ENCODE measurements around the gene KRTAP3-1. TPM values are rescaled to one million over a fixed set of nuclear protein-coding genes. Genes with fewer than 3 reads are reported as not detected.
"Not testable (repeated sequence)": the region's sequence is repeated elsewhere in the genome, so short reads cannot be mapped to it uniquely, and the experiment has no call there.

KRTAP3-1 gene
- total RNA-seq, 2 experiments from 2014 or later = not detected

- no TSS peak for BruUV-seq (replicated peaks)
- no peak for DNase-seq (ENCODE audit: low spot score)
- Histone ChIP-seq H3K4me1 (ENCODE audit: insufficient read depth, low read length, poor library complexity, severe bottlenecking) (no peaks in the 10 kb centered on the region), H3K4me2 (ENCODE audit: low read length) (no peak overlapping the region), H3K27ac (ENCODE audit: low read depth, low read length, poor library complexity, severe bottlenecking) (no peak overlapping the region), H3K9me3 (ENCODE audit: low read length) (no peaks in the 10 kb centered on the region), H3K9me2 (ENCODE audit: insufficient read depth, low read length) (no peaks in the 10 kb centered on the region), H3K79me2 (ENCODE audit: insufficient read depth, low read depth, low read length) (no peaks in the 10 kb centered on the region), H3K4me3 (ENCODE audit: low read depth, low read length, poor library complexity, severe bottlenecking) (no peak overlapping the region), H2AFZ (ENCODE audit: low read length) (no peak overlapping the region), H3K36me3 (ENCODE audit: insufficient read depth, low read length) (no peaks in the 10 kb centered on the region), H4K20me1 (ENCODE audit: insufficient read depth, low read length) (no peaks in the 10 kb centered on the region)
- intact Hi-C loops (cut with micrococcal nuclease; ENCODE audit: unreplicated experiment) = no loop called here
- TF ChIP-seq, protein P1, sequence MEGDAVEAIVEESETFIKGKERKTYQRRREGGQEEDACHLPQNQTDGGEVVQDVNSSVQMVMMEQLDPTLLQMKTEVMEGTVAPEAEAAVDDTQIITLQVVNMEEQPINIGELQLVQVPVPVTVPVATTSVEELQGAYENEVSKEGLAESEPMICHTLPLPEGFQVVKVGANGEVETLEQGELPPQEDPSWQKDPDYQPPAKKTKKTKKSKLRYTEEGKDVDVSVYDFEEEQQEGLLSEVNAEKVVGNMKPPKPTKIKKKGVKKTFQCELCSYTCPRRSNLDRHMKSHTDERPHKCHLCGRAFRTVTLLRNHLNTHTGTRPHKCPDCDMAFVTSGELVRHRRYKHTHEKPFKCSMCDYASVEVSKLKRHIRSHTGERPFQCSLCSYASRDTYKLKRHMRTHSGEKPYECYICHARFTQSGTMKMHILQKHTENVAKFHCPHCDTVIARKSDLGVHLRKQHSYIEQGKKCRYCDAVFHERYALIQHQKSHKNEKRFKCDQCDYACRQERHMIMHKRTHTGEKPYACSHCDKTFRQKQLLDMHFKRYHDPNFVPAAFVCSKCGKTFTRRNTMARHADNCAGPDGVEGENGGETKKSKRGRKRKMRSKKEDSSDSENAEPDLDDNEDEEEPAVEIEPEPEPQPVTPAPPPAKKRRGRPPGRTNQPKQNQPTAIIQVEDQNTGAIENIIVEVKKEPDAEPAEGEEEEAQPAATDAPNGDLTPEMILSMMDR (conservative IDR thresholded peaks at IDR 0.05; ENCODE audit: low read length) = no peak
- TF ChIP-seq EZH2phosphoT487 (IDR thresholded peaks at IDR 0.05; ENCODE audit: borderline replicate concordance, low read depth, low read length) = no peak
- ChIA-PET CTCF (ENCODE audit: unreplicated experiment) (no interaction called here), POLR2A (no interaction called here)
Observed at GRCh38 chr17:41003926-41004325, 5.0 kb downstream of the KRTAP3-1 start.

DNA sequence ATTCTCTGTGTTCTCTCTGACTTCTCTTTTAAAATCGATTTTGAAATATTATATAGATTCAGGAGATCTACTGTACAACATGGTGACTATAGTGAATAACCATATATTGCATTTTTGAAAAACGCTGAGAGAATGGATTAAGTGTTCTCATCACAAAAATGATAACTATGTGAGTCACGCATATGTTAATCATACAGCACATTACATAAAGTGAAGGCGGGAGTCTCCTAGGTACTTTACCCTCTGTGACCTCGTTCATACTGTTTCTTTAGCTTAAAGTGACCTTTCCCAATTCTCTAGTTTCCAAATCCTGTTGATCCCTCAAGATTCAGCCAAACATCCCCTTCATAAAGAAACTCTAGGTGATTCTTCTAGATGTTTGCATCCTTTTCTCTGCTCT is 6.1 kb downstream of the KRTAP3-1 start:
- no peak overlapping the region for H3K27ac ChIP-seq (ENCODE audit: low read depth, low read length, poor library complexity, severe bottlenecking)
- no peak overlapping the region for H3K4me2 ChIP-seq (ENCODE audit: low read length)
- POLR2A ChIA-PET = no interaction called here
- TF ChIP-seq EZH2phosphoT487 (IDR thresholded peaks at IDR 0.05; ENCODE audit: borderline replicate concordance, low read depth, low read length) = no peak
- TF ChIP-seq, protein P1 (conservative IDR thresholded peaks at IDR 0.05; ENCODE audit: low read length) = no peak
- no peaks in the 10 kb centered on the region for H3K4me1 ChIP-seq (ENCODE audit: insufficient read depth, low read length, poor library complexity, severe bottlenecking)
- H2AFZ ChIP-seq (ENCODE audit: low read length) = no peak overlapping the region
- H3K79me2 ChIP-seq (ENCODE audit: insufficient read depth, low read depth, low read length) = no peaks in the 10 kb centered on the region
- H3K4me3 ChIP-seq (ENCODE audit: low read depth, low read length, poor library complexity, severe bottlenecking) = no peak overlapping the region
- H3K36me3 ChIP-seq (ENCODE audit: insufficient read depth, low read length) = no peaks in the 10 kb centered on the region
- CTCF ChIA-PET (ENCODE audit: unreplicated experiment) = no interaction called here
- intact Hi-C loops (cut with micrococcal nuclease; ENCODE audit: unreplicated experiment) = no loop called here
- BruUV-seq (replicated peaks) = no TSS peak
- H3K9me3 ChIP-seq (ENCODE audit: low read length) = no peaks in the 10 kb centered on the region
- DNase-seq (ENCODE audit: low spot score) = no peak
- no peaks in the 10 kb centered on the region for H4K20me1 ChIP-seq (ENCODE audit: insufficient read depth, low read length)
- H3K9me2 ChIP-seq (ENCODE audit: insufficient read depth, low read length) = no peaks in the 10 kb centered on the region

DNA sequence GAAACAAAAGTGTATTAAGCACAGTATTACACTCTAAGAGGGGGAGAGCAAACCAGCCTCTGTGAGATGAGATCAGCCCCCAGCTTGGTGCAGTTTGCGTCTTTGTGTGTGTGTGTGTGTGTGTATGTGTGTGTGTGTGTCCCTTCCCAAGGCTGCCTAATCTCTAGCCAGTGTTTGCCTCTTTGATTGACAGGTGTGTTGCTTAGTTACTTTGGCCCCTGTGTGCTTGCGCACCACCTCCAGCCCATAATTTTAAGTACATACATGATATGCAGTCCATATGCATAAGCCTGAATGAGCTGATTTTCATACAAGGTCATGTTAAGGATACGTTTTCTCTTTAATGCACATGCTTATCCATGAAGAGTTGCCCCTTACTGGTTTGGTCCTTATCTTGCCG is 7.1 kb downstream of the KRTAP3-1 start:
- POLR2A ChIA-PET = no interaction called here

GRCh38 chr17:40999563-40999962 is 9.4 kb downstream of the KRTAP3-1 start, which contains the start of gene KRTAP3-2:
TSS of gene KRTAP3-2 (minus strand) at chr17:40999906. CDS start at chr17:40999853, 53 bp downstream.
- H3K36me3 ChIP-seq (ENCODE audit: insufficient read depth, low read length); BruUV-seq (replicated peaks); intact Hi-C loops (cut with micrococcal nuclease; ENCODE audit: unreplicated experiment); H3K9me3 ChIP-seq (ENCODE audit: low read length); H3K4me2 ChIP-seq (ENCODE audit: low read length); H4K20me1 ChIP-seq (ENCODE audit: insufficient read depth, low read length); H2AFZ ChIP-seq (ENCODE audit: low read length); H3K4me1 ChIP-seq (ENCODE audit: insufficient read depth, low read length, poor library complexity, severe bottlenecking); H3K27ac ChIP-seq (ENCODE audit: low read depth, low read length, poor library complexity, severe bottlenecking); H3K79me2 ChIP-seq (ENCODE audit: insufficient read depth, low read depth, low read length); CTCF ChIA-PET (ENCODE audit: unreplicated experiment); H3K4me3 ChIP-seq (ENCODE audit: low read depth, low read length, poor library complexity, severe bottlenecking); POLR2A ChIA-PET; H3K9me2 ChIP-seq (ENCODE audit: insufficient read depth, low read length); DNase-seq (ENCODE audit: low spot score): not testable (repeated sequence)

More for the DNA sequence above, 7.1 kb downstream of the KRTAP3-1 start:
- Histone ChIP-seq H3K4me2 (ENCODE audit: low read length) (no peak overlapping the region), H3K4me1 (ENCODE audit: insufficient read depth, low read length, poor library complexity, severe bottlenecking) (no peaks in the 10 kb centered on the region), H3K27ac (ENCODE audit: low read depth, low read length, poor library complexity, severe bottlenecking) (no peak overlapping the region), H3K9me2 (ENCODE audit: insufficient read depth, low read length) (no peaks in the 10 kb centered on the region), H3K4me3 (ENCODE audit: low read depth, low read length, poor library complexity, severe bottlenecking) (no peak overlapping the region), H3K9me3 (ENCODE audit: low read length) (no peaks in the 10 kb centered on the region), H4K20me1 (ENCODE audit: insufficient read depth, low read length) (no peaks in the 10 kb centered on the region), H2AFZ (ENCODE audit: low read length) (no peak overlapping the region), H3K36me3 (ENCODE audit: insufficient read depth, low read length) (no peaks in the 10 kb centered on the region), H3K79me2 (ENCODE audit: insufficient read depth, low read depth, low read length) (no peaks in the 10 kb centered on the region)
- intact Hi-C loops (cut with micrococcal nuclease; ENCODE audit: unreplicated experiment) = no loop called here
- CTCF ChIA-PET (ENCODE audit: unreplicated experiment) = no interaction called here
- TF ChIP-seq EZH2phosphoT487 (IDR thresholded peaks at IDR 0.05; ENCODE audit: borderline replicate concordance, low read depth, low read length) = no peak
- TF ChIP-seq, protein P1 (conservative IDR thresholded peaks at IDR 0.05; ENCODE audit: low read length) = no peak
- DNase-seq (ENCODE audit: low spot score) = no peak
- BruUV-seq (replicated peaks) = no TSS peak

Measured in OCI-LY7 (cell line).